Omental fat pad (tissue), 4 donors: ENCODE results near the gene GSDME. TPM values are rescaled to one million over a fixed set of nuclear protein-coding genes. Genes with fewer than 3 reads are reported as not detected.

ENCODE experiments used
- ATAC-seq: fragments of 150-250 bp; one replicate; pipeline ENCODE4 v1.9.1; 2016; ENCODE audit warnings: mild to moderate bottlenecking, moderate library complexity; ENCODE audit not compliant: low FRiP score
- DNase-seq: peaks from one replicate; pipeline ENCODE4 v3.0.0-alpha.2; 2019; ENCODE audit warnings: low spot score
- CTCF ChIP-seq, 3 donors: fragments of 450-650 bp; IDR thresholded peaks; one replicate each; pipeline ENCODE4 v1.5.1; 2016 to 2017; ENCODE audit warnings: antibody characterized with exemption in 3 of 3, mild to moderate bottlenecking in 3 of 3, moderate library complexity in 2 of 3
- total RNA-seq, 4 donors: library from RNA; depleted of rRNA; stranded (reverse); fragments of >200 nt; gene quantifications; one replicate each; pipeline ENCODE4 v1.1.0, GENCODE V29; 2016

GSDME gene
- total RNA-seq, 4 donors from 2014 or later: 14.8 to 58.3 (median 30.7) TPM

- ATAC-seq (peak; percentile 48), DNase-seq (no peak)
- TF ChIP-seq CTCF (IDR thresholded peaks at IDR 0.05): no peak
Measured at GRCh38 chr7:24728503-24729364, 28.5 kb downstream of the GSDME start.

GRCh38 chr7:24728121-24728500, 29.2 kb downstream of the GSDME start:
- no peak for TF ChIP-seq CTCF (IDR thresholded peaks at IDR 0.05)
- no peak for DNase-seq
- no peak for ATAC-seq

- TF ChIP-seq CTCF (IDR thresholded peaks at IDR 0.05): no peak
- ATAC-seq (no peak), DNase-seq (no peak)
Measured at GRCh38 chr7:24727154-24728120, 29.8 kb downstream of the GSDME start.

- no peak for DNase-seq
- no peak for ATAC-seq
Measured at GRCh38 chr7:24725554-24726241, 31.6 kb downstream of the GSDME start.

GRCh38 chr7:24724451-24725190, 32.6 kb downstream of the GSDME start:
- TF ChIP-seq CTCF (IDR thresholded peaks at IDR 0.05): no peak
- no peak for ATAC-seq
- DNase-seq: no peak

More at GRCh38 chr7:24725554-24726241, 31.6 kb downstream of the GSDME start:
- no peak for TF ChIP-seq CTCF (IDR thresholded peaks at IDR 0.05)

- TF ChIP-seq CTCF (IDR thresholded peaks at IDR 0.05): no peak
- ATAC-seq (no peak), DNase-seq (no peak)
Measured at GRCh38 chr7:24723178-24723530, 34.1 kb downstream of the GSDME start.
